ENCODE results near the gene MAGI1. TPM values are rescaled to one million over a fixed set of nuclear protein-coding genes. Genes with fewer than 3 reads are reported as not detected.

The MAGI1 gene
- total RNA-seq, 4 donors from 2014 or later = 17.2 to 40.8 (median 28.1) TPM

DNA sequence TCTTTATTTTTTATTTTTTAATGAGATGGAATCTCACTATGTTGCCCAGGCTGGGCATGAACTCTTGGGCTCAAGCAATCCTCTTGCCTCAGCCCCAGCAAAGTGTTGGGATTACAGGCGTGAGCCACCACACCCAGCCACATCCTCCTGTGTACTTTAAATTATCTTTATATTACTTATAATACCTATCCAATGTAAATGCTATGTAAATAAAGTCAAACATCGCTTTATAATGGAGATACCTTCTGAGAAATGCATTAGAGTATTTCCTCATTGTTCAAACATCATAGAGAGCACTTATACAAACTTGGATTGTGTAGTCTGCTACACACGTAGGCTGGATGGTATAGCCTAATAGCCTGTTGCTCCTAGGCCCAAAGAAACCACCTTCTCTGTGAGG, 41.4 kb upstream of the MAGI1 start:
- no peak for ATAC-seq
- no peaks in the 10 kb centered on the region for H3K4me1 ChIP-seq
- H3K36me3 ChIP-seq = no peaks in the 10 kb centered on the region
- no peaks in the 10 kb centered on the region for H3K9me3 ChIP-seq
- WGBS, 2 donors (ENCODE audit: low coverage in 1 of 2) = 100% methylated on average over 2 to 3 of the region's 3 CpGs
- TF ChIP-seq POLR2AphosphoS5 (IDR thresholded peaks at IDR 0.05) (no peak), POLR2A (IDR thresholded peaks at IDR 0.05) (no peak), EP300 (IDR thresholded peaks at IDR 0.05) (no peak)
- TF ChIP-seq, protein P1, sequence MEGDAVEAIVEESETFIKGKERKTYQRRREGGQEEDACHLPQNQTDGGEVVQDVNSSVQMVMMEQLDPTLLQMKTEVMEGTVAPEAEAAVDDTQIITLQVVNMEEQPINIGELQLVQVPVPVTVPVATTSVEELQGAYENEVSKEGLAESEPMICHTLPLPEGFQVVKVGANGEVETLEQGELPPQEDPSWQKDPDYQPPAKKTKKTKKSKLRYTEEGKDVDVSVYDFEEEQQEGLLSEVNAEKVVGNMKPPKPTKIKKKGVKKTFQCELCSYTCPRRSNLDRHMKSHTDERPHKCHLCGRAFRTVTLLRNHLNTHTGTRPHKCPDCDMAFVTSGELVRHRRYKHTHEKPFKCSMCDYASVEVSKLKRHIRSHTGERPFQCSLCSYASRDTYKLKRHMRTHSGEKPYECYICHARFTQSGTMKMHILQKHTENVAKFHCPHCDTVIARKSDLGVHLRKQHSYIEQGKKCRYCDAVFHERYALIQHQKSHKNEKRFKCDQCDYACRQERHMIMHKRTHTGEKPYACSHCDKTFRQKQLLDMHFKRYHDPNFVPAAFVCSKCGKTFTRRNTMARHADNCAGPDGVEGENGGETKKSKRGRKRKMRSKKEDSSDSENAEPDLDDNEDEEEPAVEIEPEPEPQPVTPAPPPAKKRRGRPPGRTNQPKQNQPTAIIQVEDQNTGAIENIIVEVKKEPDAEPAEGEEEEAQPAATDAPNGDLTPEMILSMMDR (IDR thresholded peaks at IDR 0.05) = no peak
- H3K27ac ChIP-seq = no peak overlapping the region
- no peaks in the 10 kb centered on the region for H3K27me3 ChIP-seq
- no peak overlapping the region for H3K4me3 ChIP-seq

DNA sequence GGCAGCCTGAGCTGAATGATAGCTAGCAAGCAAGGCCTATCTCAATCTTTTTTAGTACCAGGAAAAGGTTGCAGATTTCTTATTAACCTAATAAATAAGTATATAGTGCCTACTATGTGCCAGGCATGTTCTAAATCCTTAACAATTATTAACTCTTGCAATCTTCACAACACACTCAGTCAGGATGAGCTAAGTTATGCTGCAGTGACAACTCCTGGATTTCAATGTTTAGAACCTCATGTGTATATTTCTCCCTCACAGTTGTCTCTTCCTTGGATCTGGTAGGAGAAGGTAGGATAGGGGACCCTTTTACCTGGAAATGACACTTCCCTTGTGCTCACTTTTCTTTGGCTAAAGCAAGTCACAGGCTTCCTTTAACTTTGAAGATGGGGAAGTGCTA, 39.3 kb upstream of the MAGI1 start:
- no peak overlapping the region for H3K27ac ChIP-seq
- TF ChIP-seq EP300 (IDR thresholded peaks at IDR 0.05) = no peak
- TF ChIP-seq POLR2A (IDR thresholded peaks at IDR 0.05) = no peak
- TF ChIP-seq POLR2AphosphoS5 (IDR thresholded peaks at IDR 0.05) = no peak
- TF ChIP-seq, protein P1 (IDR thresholded peaks at IDR 0.05) = no peak
- H3K9me3 ChIP-seq = no peaks in the 10 kb centered on the region
- no peaks in the 10 kb centered on the region for H3K27me3 ChIP-seq
- no peak overlapping the region for H3K4me3 ChIP-seq
- H3K36me3 ChIP-seq = no peaks in the 10 kb centered on the region
- no peaks in the 10 kb centered on the region for H3K4me1 ChIP-seq
- no peak for ATAC-seq

DNA sequence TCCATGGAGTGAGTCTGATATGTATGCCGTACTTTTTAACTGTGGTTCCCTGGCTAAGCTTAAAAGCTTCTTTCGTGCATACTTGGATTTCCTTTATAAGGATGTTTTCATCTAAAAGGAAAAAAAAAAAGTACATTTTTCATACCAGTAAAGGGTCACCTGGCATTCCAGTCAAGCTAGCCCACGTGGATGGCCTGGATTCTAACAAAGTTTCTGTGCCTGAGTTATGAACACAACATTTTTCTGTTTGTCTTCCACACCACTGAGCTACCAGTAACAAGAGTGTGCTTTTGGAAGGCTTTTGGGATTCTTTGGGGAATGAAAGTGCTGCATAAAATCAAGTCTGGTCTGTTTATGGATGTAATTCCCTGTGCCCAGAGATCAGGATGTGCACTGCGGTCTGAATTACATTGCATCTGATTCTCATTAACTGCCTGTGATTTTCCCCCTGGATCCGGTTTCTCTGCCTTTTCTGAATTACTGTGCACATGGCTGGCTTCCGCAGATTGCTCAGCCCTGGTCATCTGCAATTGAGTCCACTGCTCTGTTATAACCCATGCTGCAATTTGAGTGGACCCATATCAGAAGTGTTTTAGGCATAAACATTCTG, 38.2 kb upstream of the MAGI1 start:
- ATAC-seq = no peak
- 43 to 49% methylated on average over 6 of the region's 6 CpGs for WGBS, 2 donors (ENCODE audit: low coverage in 1 of 2)
- Histone ChIP-seq H3K27me3 (no peaks in the 10 kb centered on the region), H3K27ac (no peak overlapping the region), H3K4me1 (no peaks in the 10 kb centered on the region), H3K9me3 (no peaks in the 10 kb centered on the region), H3K4me3 (no peak overlapping the region), H3K36me3 (no peaks in the 10 kb centered on the region)
- no peak for TF ChIP-seq POLR2AphosphoS5 (IDR thresholded peaks at IDR 0.05)
- TF ChIP-seq EP300 (IDR thresholded peaks at IDR 0.05) = no peak
- TF ChIP-seq, protein P1 (IDR thresholded peaks at IDR 0.05) = no peak
- no peak for TF ChIP-seq POLR2A (IDR thresholded peaks at IDR 0.05)

DNA sequence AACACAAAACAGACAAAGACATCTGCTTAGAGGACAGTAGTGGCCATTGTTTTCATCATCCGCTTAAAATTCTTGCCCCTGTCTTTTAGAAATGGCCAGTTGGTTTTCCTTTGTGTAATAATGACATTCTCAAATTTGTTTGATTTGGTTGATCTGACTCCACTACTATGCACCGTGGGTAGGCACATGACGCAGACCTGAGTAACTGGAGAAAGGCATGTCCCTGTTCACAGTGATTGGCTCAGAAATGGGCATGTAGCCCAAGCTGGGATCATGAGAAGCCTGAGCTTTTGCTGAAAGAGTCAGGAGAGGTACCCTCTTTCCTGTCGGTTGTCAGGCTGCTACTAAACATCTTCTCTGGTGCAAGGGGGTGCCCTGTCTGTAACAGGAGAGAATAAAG, 36.6 kb upstream of the MAGI1 start:
- ATAC-seq = no peak
- Histone ChIP-seq H3K27me3 (no peaks in the 10 kb centered on the region), H3K4me1 (no peaks in the 10 kb centered on the region), H3K36me3 (no peaks in the 10 kb centered on the region), H3K4me3 (no peak overlapping the region), H3K27ac (no peak overlapping the region), H3K9me3 (no peaks in the 10 kb centered on the region)
- TF ChIP-seq POLR2A (IDR thresholded peaks at IDR 0.05) = no peak
- TF ChIP-seq POLR2AphosphoS5 (IDR thresholded peaks at IDR 0.05) = no peak
- TF ChIP-seq, protein P1 (IDR thresholded peaks at IDR 0.05) = no peak
- TF ChIP-seq EP300 (IDR thresholded peaks at IDR 0.05) = no peak
- WGBS, 2 donors (ENCODE audit: low coverage in 1 of 2) = 57 to 81% methylated on average over 3 to 4 of the region's 4 CpGs

DNA sequence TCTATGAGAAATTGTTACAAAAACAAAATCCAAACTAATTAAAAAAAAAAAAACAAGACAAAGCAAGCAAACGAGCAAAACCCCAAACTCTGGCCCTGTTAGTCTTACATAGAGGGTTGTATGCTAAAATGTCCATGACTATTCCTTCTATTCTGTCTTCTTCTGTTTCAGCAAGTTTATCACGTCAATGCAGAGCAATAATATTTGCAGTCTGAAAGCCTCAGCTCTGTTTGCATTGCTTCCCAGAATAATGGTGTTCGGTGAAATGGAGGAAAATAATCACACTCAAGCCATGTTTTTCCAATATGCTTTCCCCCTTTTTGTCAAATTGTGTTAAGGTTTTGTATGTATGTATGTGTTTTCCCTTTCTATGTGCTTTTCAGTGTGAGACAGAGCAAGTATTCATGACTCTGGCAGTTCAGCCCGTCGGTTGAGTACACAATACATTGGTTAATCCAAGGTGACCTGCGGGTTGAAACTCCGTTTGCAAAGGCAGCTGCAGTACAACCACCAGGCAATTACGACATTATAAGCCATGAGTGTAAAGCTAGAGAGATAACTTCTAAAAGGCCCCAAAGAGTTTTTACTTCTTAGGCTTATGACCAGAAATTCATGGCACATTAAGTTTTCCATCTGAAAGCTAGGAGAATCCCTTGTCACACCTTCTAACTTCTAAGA, 34.9 kb upstream of the MAGI1 start:
- TF ChIP-seq POLR2A (IDR thresholded peaks at IDR 0.05) (no peak), EP300 (IDR thresholded peaks at IDR 0.05) (no peak), POLR2AphosphoS5 (IDR thresholded peaks at IDR 0.05) (no peak)
- TF ChIP-seq, protein P1 (IDR thresholded peaks at IDR 0.05) = no peak
- no peak overlapping the region for H3K27ac ChIP-seq
- H3K4me1 ChIP-seq = no peaks in the 10 kb centered on the region
- WGBS, 2 donors (ENCODE audit: low coverage in 1 of 2) = 62 to 66% methylated on average over 4 to 8 of the region's 8 CpGs
- H3K36me3 ChIP-seq = no peaks in the 10 kb centered on the region
- ATAC-seq = no peak
- H3K9me3 ChIP-seq = peaks cover 0 to 6% (median 0%) of the 10 kb centered on the region in 3 donors
- H3K4me3 ChIP-seq = no peak overlapping the region
- no peaks in the 10 kb centered on the region for H3K27me3 ChIP-seq
